Activated CD8-positive, alpha-beta memory T cell treated with anti-CD3 and anti-CD28 coated beads, Interleukin-2, amount 10 ng/mL, durations not matched to agents 7 days and 5 days (primary cell): Measurements from ENCODE around the gene UNC5CL. TPM values are rescaled to one million over a fixed set of nuclear protein-coding genes. Genes with fewer than 3 reads are reported as not detected.
A peak's percentile ranks its signal among the peaks of the same experiment; 100 is the strongest.
"Not testable (repeated sequence)": the region's sequence is repeated elsewhere in the genome, so short reads cannot be mapped to it uniquely, and the experiment has no call there.

Source experiments
- ATAC-seq: fragments of 150-1000 bp; cut with Tn5 transposase; one replicate; pipeline ENCODE4 v1.10.0; 2021; ENCODE audit warnings: moderate library complexity
- CTCF ChIA-PET: fragments of 350-600 bp; sonication (Branson Sonifier 250); formaldehyde crosslinking; loops from one replicate; lab custom pipeline; 2021; ENCODE audit warnings: antibody characterized with exemption; lab: Charles Lee
- DNase-seq: peaks from one replicate; pipeline ENCODE4 v3.0.0-alpha.2; 2020
- H3K27ac Mint-ChIP-seq: one replicate; pipeline ENCODE4 v1.8.0; 2021; ENCODE audit warnings: mild to moderate bottlenecking, mixed read lengths
- H3K27me3 Mint-ChIP-seq: one replicate; pipeline ENCODE4 v1.8.0; 2021; ENCODE audit warnings: mixed read lengths
- H3K36me3 Mint-ChIP-seq: one replicate; pipeline ENCODE4 v1.8.0; 2021; ENCODE audit warnings: mild to moderate bottlenecking, mixed read lengths
- H3K4me1 Mint-ChIP-seq: one replicate; pipeline ENCODE4 v1.8.0; 2021; ENCODE audit warnings: mixed read lengths
- H3K4me3 Mint-ChIP-seq: one replicate; pipeline ENCODE4 v1.8.0; 2021; ENCODE audit warnings: mild to moderate bottlenecking, moderate library complexity, mixed read lengths
- H3K9me3 Mint-ChIP-seq: one replicate; pipeline ENCODE4 v1.8.0; 2022; ENCODE audit warnings: low read depth, mixed read lengths
- total RNA-seq, 2 experiments: library from RNA; stranded (reverse); gene quantifications; one replicate each; pipeline ENCODE4 v1.2.3, GENCODE V29; 2021

UNC5CL gene
- total RNA-seq, 2 experiments from 2014 or later: 1.3 to 2.5 TPM

- ATAC-seq, H3K4me1 Mint-ChIP-seq, H3K9me3 Mint-ChIP-seq, DNase-seq, CTCF ChIA-PET, H3K36me3 Mint-ChIP-seq, H3K4me3 Mint-ChIP-seq, H3K27ac Mint-ChIP-seq: not testable (repeated sequence)
- H3K27me3 Mint-ChIP-seq: peaks cover 36% of the 10 kb centered on the region
These were observed 32.0 kb downstream of the UNC5CL start for GRCh38 chr6:41006980-41007379.

DNA sequence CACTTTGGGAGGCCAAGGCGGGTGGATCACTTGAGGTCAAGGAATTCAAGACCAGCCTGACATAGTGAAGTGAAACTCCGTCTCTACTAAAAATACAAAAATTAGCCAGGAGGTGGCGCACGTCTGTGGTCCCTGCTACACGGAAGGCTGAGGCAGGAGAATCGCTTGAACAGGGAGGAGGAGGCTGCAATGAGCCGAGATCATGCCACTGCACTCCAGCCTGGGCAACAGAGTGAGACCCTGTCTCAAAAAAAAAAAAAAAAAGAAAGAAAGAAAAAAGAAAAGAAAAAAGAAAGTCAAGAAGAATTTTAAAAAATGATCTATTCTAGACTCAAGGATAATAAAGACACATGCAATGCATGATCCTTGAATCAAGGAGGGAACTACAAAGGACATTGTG lies 32.8 kb downstream of the UNC5CL start:
- peak; percentile 68 for DNase-seq
- H3K27me3 Mint-ChIP-seq: peaks cover 44% of the 10 kb centered on the region
- CTCF ChIA-PET, H3K27ac Mint-ChIP-seq, H3K36me3 Mint-ChIP-seq, H3K9me3 Mint-ChIP-seq, H3K4me3 Mint-ChIP-seq, H3K4me1 Mint-ChIP-seq: not testable (repeated sequence)
- ATAC-seq: peak; percentile 79

DNA sequence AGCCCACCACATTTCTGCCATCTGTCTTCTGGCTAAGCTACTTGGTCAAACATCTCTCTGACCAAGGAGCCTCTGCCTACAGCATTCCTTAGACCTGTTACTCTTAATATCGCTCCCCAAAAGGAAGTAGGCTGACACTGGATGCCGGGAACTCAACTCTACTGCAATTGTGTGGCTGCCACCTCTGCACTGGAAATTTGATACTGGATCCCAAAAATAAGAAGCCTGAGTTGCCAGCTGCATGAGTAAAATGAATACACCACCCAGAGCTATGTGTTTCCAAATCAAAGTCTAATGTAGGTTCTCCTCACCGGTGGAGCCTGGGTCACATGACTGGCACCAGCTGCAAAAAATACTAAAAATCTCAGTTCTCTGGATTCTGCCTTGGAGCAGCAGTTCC lies 36.9 kb downstream of the UNC5CL start:
- Mint-ChIP-seq H3K27ac (no peak overlapping the region), H3K36me3 (no peaks in the 10 kb centered on the region), H3K27me3 (peaks cover 66% of the 10 kb centered on the region), H3K4me3 (no peak overlapping the region), H3K4me1 (peaks cover 5% of the 10 kb centered on the region), H3K9me3 (no peaks in the 10 kb centered on the region)
- DNase-seq (no peak), ATAC-seq (no peak)
- CTCF ChIA-PET: interaction anchor here (1.0 to 1.1 kb wide), 2 partner anchors 18 to 26 kb away, joined by 3 to 8 read pairs; no protein-coding TSS in a partner anchor

DNA sequence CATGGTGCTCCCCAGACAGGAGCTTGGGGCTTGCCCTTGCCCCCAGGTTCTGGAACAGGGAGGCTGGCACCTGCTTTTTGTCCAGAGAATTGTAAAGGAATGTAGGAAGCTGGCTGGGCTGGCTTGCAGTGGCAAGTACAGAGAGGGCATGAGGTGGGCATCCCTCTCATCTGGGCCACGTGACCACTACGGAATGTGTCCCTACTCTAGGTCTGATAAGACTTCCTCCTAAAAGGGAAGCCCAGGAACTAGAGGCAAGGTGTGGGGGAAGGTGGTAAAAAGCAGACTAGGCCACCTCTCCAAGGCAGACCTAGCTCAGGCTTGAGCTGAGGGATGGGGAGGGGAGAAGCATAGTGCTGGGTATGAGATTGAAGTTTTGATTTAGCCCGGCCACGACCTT lies 38.8 kb downstream of the UNC5CL start:
- H3K36me3 Mint-ChIP-seq: no peaks in the 10 kb centered on the region
- no peak overlapping the region for H3K4me3 Mint-ChIP-seq
- DNase-seq (no peak), ATAC-seq (no peak)
- no peaks in the 10 kb centered on the region for H3K4me1 Mint-ChIP-seq
- H3K27ac Mint-ChIP-seq: no peak overlapping the region
- no peaks in the 10 kb centered on the region for H3K9me3 Mint-ChIP-seq
- CTCF ChIA-PET: no interaction called here
- H3K27me3 Mint-ChIP-seq: peaks cover 67% of the 10 kb centered on the region

GRCh38 chr6:40999569-40999968 lies 39.5 kb downstream of the UNC5CL start:
- CTCF ChIA-PET: interaction anchor here (0.6 to 2.7 kb wide), 4 partner anchors 9 to 28 kb away, joined by 3 to 13 read pairs (median 3); no protein-coding TSS in a partner anchor
- ATAC-seq: peak; percentile 49
- H3K36me3 Mint-ChIP-seq: no peaks in the 10 kb centered on the region
- no peaks in the 10 kb centered on the region for H3K4me1 Mint-ChIP-seq
- no peak for DNase-seq
- no peak overlapping the region for H3K27ac Mint-ChIP-seq
- H3K9me3 Mint-ChIP-seq: no peaks in the 10 kb centered on the region
- H3K27me3 Mint-ChIP-seq: peaks cover 62% of the 10 kb centered on the region
- H3K4me3 Mint-ChIP-seq: no peak overlapping the region

GRCh38 chr6:40998661-40999060 lies 40.4 kb downstream of the UNC5CL start:
- H3K4me3 Mint-ChIP-seq: no peak overlapping the region
- H3K27ac Mint-ChIP-seq: no peak overlapping the region
- ATAC-seq: no peak
- H3K4me1 Mint-ChIP-seq: no peaks in the 10 kb centered on the region
- H3K9me3 Mint-ChIP-seq: no peaks in the 10 kb centered on the region
- CTCF ChIA-PET: interaction anchor here (0.6 to 2.7 kb wide), 5 partner anchors 10 to 171 kb away, joined by 3 to 13 read pairs (median 3); no protein-coding TSS in a partner anchor
- H3K36me3 Mint-ChIP-seq: no peaks in the 10 kb centered on the region
- no peak for DNase-seq
- H3K27me3 Mint-ChIP-seq: peaks cover 59% of the 10 kb centered on the region

DNA sequence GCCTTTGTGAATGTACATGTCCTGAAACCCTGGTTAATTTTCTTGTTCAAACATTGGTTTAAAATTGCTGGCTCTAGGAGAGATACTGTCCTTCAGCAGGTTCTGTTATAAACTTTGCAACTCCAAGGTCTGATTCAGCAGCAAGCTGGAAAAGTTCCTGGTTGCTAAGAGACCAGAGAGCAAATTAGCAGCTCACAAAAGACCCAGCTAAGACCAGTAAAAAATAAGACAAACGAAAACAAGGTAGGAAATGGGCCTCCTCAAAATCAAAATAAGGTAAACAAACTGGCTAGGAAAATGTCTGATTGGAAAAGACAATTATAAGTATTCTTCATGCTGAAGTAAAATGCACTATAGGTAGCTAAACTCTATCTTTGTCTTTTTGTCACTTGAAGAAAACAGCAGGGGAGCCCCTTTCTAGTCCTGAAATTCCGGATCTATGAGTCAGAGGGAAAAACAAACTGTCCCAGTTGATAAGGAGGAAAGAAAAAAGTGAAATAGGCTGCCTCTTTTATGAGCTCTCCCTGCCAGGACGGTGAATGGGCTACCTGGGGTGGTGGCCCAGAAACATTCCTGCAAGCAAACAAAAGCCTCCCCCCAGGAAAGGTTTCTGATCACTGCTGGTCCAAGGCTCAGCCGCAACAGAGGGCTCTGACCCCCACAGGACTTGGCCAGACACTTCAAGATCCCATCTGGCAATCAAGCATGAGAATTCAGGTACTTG lies 41.6 kb downstream of the UNC5CL start:
- no peak for DNase-seq
- no peaks in the 10 kb centered on the region for H3K9me3 Mint-ChIP-seq
- no peaks in the 10 kb centered on the region for H3K36me3 Mint-ChIP-seq
- no peak overlapping the region for H3K27ac Mint-ChIP-seq
- no peaks in the 10 kb centered on the region for H3K4me1 Mint-ChIP-seq
- CTCF ChIA-PET: interaction anchor here (0.8 to 2.7 kb wide), 3 partner anchors 12 to 31 kb away, joined by 3 to 13 read pairs (median 3); no protein-coding TSS in a partner anchor
- no peak for ATAC-seq
- H3K4me3 Mint-ChIP-seq: no peak overlapping the region
- H3K27me3 Mint-ChIP-seq: peaks cover 59% of the 10 kb centered on the region

DNA sequence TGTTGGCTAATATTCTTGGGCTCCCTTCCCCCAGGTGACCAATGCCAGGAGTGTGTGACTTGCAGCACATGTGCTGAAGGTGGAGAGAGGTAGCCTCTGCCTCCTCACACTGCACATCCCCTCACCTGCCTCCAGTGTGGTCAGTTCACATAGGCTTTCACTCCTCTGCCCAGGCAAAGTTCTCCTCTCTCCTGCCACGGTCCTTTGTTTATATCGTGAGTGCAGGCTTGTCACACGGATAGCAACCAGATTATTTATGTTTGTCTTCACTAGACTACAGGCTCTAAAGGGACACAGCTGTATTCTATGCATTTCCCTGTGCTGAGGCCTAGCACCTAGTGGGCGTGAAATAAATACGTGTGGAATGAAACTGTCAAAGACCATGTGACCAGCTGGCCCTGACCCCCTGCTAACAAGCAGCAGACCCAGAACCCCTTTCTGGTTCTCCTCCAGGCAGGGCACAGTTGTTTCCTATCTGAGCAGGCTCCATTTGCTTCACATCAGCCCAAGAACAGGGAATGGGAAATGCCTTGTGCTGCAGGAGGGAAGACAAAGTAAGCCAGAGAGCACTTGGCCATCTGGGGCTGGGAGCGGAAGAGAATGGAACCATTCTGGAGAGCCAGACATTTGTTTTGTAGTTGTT lies 42.3 kb downstream of the UNC5CL start:
- DNase-seq (no peak), ATAC-seq (no peak)
- Mint-ChIP-seq H3K4me3 (no peak overlapping the region), H3K27me3 (peaks cover 60% of the 10 kb centered on the region), H3K36me3 (no peaks in the 10 kb centered on the region), H3K9me3 (no peaks in the 10 kb centered on the region), H3K4me1 (no peaks in the 10 kb centered on the region), H3K27ac (no peak overlapping the region)
- CTCF ChIA-PET: no interaction called here

- no peaks in the 10 kb centered on the region for H3K9me3 Mint-ChIP-seq
- H3K4me3 Mint-ChIP-seq: no peak overlapping the region
- CTCF ChIA-PET: no interaction called here
- H3K27ac Mint-ChIP-seq: no peak overlapping the region
- peaks cover 58% of the 10 kb centered on the region for H3K27me3 Mint-ChIP-seq
- ATAC-seq: no peak
- no peak for DNase-seq
- H3K36me3 Mint-ChIP-seq: no peaks in the 10 kb centered on the region
- no peaks in the 10 kb centered on the region for H3K4me1 Mint-ChIP-seq
These were observed 46.3 kb downstream of the UNC5CL start for GRCh38 chr6:40992746-40993145.

- no peak overlapping the region for H3K27ac Mint-ChIP-seq
- CTCF ChIA-PET: no interaction called here
- H3K27me3 Mint-ChIP-seq: peaks cover 56% of the 10 kb centered on the region
- no peak overlapping the region for H3K4me3 Mint-ChIP-seq
- no peak for ATAC-seq
- H3K9me3 Mint-ChIP-seq: no peaks in the 10 kb centered on the region
- H3K4me1 Mint-ChIP-seq: no peaks in the 10 kb centered on the region
- no peak for DNase-seq
- no peaks in the 10 kb centered on the region for H3K36me3 Mint-ChIP-seq
These were observed 48.7 kb downstream of the UNC5CL start for GRCh38 chr6:40990301-40990700.

- Mint-ChIP-seq H3K9me3 (no peaks in the 10 kb centered on the region), H3K4me1 (no peaks in the 10 kb centered on the region), H3K36me3 (no peaks in the 10 kb centered on the region), H3K4me3 (no peak overlapping the region), H3K27me3 (peaks cover 58% of the 10 kb centered on the region), H3K27ac (no peak overlapping the region)
- CTCF ChIA-PET: interaction anchor here (1.6 kb wide), 1 partner anchor 10 kb away, joined by 3 read pairs; no protein-coding TSS in a partner anchor
- DNase-seq (no peak), ATAC-seq (no peak)
These were observed 49.5 kb downstream of the UNC5CL start for GRCh38 chr6:40989204-40990169.

GRCh38 chr6:40988634-40989033 lies 50.4 kb downstream of the UNC5CL start:
- CTCF ChIA-PET: interaction anchor here (1.6 kb wide), 1 partner anchor 11 kb away, joined by 3 read pairs; no protein-coding TSS in a partner anchor
- no peak for DNase-seq
- Mint-ChIP-seq H3K9me3 (no peaks in the 10 kb centered on the region), H3K27ac (no peak overlapping the region), H3K27me3 (peaks cover 61% of the 10 kb centered on the region), H3K4me3 (no peak overlapping the region), H3K36me3 (no peaks in the 10 kb centered on the region), H3K4me1 (no peaks in the 10 kb centered on the region)
- no peak for ATAC-seq
